HG02798 (cell line): ENCODE results near the gene ASCL5.

ENCODE experiments used
- ATAC-seq: cut with Tn5 transposase; IDR thresholded peaks from one replicate; pipeline ENCODE4 v1.9.1; 2021; ENCODE audit warnings: mild to moderate bottlenecking; ENCODE audit not compliant: unreplicated experiment, poor library complexity

The ASCL5 gene

DNA sequence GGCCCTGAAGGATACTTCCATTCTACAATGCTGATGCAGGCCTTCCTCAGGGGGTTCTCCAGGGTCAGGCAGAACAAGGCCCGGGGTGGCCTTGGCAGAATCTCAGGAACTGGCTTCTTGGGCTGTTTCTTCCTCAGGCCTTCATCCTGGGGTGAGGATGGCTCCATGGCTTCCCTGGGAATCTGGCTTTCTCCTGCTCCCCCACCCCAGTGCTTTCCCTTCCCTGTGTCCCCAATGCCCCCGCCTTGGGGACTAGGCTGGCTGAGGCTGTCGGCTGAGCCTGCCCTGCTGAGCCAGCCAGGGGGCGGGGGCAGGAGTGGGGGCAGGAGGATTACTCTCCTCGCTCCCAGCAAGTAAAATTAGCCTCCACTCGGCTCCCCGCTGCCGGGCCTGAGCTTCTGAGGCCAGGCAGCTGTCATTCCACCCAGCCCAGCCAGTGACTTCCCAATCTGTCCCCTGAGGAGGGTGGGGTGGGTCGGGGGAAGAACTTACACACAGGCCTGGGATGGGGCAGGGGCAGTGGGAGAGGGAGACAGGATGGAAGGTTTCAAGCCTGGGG, 14.7 kb downstream of the ASCL5 start, which contains the start of gene CACNA1S:
Gene CACNA1S, minus strand, starts transcription at position 254 of the 559 bp plus-strand sequence. Its CDS starts 87 bp downstream, at position 167.
- ATAC-seq: no peak

DNA sequence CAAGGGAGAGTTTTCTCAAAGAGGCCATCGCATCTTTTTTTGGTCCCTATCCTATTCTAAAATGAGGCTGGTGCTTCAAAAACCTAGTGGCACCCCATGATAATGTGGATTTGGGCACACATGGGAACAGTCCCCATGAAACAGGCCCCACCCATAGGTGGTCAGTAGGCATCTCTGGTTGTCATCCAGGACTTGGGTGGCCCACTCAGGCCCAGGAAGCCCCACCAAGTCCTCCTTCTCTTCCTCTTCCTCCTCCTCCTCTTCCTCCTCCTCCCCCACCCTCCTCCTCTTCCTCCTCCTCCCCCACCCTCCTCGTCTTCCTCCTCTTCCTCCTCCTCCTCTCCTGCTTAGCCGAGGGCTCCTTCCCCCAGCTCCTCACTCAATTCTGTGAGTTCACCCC, 15.3 kb downstream of the ASCL5 start:
- no peak for ATAC-seq

DNA sequence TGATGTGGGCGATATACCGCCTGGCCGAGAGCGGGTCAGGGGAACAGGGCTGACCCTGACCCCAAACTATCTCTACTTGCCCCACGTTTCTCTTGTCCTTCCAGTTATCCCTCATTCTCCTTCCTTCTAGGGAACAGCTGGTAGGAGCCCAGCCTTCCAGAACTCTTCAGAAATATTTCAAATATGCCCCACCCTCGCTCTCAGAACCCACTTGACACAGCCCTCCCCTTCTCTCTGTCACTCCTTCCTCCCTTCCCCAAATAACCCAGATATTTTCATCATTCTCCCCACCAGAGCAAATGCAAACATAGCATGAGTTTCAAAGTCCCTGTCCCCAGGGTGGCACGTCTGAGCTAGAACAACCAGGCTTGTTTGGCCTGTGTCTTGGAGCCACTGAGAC, 15.8 kb downstream of the ASCL5 start:
- no peak for ATAC-seq

DNA sequence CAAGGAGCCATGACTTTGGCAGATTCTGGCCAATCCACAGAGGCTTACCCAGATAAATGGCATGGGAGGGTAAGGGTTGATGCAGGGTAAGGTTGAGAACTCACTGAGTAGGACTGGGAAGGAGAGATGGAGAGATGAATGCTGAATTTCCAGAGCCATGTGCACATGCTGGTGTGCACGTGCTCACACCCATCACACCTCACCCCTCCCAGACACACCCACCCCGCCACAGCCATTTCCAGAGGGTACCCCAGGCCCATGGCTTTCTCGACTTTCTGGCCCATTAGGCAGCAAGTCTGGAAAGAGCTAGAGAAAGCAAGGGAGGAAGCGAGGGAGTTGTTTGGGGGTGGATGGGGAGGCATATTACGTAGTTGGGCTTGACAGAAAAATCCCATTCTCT, 16.4 kb downstream of the ASCL5 start:
- ATAC-seq: no peak

DNA sequence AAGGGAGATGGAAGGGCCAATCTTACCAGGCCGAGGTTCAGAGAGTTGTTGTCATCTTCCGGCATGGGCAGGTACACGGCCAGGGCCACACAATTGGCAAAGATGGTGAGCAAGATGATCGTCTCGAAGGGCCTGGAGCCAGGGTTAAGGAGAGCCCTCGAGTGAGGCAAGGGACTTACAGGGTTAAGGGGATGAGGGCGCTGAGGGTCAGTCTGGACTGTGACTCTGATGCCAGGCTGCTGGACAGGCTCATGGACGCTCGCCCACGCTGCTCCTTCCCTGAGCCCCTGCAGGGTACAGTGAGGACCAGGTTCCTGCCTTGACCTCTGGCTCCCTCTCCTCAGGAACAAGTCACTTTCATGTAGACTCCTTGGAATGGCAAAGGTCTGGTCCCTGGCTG, 16.8 kb downstream of the ASCL5 start:
- no peak for ATAC-seq

DNA sequence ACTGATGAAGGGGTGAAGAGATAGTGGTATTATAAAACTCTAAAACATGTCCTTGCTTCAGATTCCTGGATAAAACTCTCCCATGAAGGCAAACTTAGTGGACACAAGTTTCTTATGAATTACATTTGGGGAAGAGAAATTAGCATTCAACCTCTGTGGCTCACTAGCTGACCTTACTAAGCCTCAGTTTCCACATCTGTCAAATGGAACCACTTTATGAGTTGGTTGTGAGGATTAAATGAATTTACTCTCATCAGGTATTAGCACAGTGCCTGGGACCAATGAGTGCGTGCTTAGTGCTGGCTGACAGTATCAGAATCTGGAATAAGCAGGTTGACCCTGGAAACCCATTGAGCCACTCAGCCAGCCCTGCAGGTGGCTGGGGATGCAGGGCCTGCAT, 17.3 kb downstream of the ASCL5 start:
- ATAC-seq: no peak

DNA sequence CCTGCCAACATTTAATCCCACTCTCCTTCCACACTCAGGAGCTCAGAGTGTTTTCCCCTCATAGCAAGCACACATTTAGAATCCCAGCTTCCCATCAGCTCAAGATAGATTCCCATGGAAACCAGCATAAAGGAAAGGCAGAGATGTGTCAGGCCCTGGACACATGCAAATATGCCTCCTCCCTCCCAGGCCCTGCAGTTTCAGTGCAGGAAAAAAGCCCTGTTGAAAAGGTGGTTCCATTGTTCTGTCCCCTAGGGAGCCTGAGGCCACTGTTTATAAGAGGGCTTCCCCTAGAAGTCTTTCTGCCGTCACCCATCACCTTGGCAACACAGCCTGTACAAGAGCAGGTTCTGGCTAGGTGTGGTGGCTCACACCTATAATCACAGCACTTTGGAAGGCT, 18.4 kb downstream of the ASCL5 start:
- no peak for ATAC-seq

DNA sequence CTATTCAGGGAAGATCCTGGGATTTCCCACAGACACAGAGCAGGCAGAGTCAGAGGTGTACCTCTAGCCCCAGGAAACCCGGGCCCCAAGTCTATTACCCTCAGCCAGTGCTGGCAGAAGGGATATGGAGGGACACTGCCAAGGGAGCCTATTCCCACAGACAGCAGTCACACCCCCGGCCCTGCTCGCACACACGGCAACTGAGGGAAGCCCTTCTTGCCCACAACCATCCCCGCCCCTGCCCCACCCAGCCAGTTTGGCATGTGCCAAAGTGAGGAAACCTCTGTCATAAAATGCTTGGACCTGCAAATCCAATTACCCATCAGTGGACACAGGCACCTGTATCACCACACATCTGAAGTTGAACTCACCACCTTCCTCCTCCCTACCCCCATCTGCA, 21.3 kb downstream of the ASCL5 start:
- no peak for ATAC-seq

DNA sequence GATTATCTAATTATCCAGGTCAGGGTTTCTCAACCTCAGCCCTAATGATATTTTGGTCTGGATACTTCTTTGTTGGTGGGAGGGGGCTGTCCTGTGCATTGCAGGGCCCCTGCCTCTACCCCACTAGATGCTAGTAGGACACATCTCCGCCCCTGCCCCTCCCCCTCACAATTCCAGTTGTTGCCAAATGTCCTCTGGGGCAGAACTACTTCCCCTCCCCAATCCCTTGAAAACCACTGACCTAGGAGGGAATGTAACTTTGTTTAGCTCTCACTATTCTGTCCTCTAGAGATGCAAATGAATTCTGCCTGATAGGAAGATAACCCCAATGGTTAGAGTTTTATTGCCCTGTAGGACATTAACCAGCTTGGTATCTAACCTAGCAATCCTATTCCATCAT, 22.8 kb downstream of the ASCL5 start:
- no peak for ATAC-seq

DNA sequence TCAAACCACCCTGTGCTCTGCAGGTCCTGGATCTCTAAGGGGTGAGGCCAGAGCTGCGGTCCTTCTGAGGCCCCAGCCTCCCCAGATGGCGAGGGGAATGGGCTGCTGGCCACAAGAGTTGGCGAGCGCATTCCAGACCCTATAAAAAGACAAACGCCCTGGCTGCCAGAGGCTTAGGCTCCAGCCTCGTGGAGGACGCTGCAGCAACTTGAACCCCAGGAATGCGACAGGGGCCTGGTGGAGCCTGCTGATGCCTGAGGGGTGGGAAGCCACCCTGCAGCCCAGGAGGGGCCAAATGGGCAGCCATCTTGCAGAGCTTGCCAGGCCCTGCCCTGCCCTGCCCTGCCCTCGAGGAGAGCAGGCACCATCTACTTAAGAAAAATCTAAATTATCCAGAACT, 23.3 kb downstream of the ASCL5 start:
- no peak for ATAC-seq

DNA sequence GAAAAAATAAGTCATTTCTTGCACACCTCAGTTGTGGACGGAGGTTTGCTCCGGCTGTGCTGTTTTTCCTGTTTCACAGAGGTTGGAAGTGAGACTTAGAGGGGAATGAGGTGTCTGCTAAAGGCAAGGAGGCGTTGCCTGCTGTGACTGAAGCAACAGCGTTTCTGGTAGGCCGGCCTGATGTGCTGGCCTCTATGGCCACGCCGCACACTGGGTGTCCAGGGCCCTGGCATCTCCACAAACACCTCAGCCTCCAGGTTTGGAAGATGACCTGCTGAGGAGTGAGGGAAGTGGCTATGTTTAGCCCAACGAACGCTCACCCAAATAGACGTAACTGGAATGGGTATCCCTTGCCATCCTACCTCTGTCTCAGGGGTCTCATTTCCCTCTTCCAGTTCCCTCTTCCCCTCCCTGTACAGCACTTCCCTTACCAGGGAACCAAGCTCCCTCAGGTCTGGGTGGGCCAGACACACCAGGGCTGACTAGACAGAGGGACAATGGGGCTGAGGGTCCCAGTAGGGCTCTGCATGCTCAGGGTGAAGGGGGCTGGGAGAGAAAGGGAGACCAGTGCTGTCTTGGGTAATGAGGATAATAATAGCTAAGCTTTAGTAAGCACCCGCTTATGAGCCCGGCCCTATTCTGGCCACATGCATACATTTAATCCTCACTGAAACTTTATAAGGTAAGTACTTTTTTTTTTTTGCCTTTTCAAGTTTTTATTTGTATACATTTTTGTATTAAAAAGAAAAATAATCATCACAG, 26.6 kb downstream of the ASCL5 start:
- ATAC-seq: no peak

DNA sequence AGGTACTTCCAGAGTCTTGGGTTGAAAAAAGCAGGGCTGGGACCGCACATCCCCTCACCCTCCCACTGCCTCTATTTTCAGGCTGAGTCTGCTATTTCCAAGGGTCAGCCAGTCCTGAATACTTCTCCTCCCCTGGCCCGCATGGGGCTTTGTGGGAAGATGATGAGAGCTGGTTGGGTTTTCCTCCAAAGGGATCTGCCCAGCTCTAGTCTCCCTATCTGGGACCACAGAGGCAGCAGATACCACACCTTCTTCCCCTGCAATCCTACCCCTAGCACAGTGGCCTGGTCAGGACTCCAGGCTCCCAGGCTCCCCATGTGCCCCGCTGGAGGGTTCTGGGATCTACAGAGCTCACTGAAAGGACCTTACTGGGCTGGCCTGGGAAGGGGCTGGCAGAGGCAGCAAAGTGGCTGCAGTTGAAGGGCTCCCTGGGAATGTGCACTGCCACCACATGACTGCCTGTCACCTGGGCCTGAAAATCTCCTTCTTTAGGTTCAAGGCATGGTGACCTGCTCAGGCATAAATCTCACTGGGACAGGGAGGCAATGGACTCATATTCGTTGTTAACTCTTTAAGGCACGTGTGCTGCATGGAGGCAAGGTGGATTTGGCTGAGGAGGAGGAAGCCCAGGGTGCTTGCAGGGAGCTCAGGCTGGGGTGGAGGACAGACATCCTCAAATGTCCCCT, 27.8 kb downstream of the ASCL5 start:
- ATAC-seq: no peak

DNA sequence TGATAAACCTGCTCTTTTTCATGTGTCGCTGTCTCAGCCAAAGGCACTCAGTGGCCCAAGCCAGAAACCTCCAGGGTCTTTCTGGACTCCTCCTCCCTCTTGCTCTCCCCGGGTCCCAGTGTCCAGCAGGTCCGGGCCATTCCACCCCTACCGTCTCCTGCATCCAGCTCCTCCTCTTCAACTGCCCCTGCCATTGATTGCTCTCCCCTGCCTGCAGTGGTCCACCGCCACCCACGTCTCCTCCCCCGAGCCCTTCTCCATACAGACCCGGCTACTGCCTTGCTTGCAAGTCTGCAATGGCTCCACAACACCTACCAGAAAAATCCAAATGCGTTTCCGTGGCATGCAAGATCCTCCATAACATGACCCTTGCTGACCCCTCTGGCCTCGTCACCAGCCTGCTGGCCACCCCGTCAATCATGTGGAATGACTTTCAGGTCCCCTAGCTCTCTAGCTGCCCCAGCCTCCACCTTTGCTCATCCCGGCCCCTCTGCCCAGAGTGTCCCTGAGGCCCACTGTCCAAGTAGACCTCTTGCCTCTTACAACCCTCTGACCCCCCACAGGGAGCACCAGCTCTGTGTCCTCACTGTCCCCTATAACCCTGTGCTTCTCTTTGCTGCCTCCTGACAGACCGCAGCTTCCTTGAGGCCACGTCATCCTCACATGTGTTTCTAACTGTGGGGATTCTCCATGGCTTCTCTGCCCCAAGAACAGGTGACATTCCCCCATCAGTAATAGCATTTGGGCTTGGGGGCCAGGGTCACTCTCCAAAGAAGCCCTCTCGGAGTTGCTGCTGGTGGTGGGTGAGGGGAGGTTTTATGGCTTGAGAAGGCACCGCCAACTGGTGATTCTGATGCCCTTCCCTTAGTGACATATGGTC, 29.8 kb downstream of the ASCL5 start:
- ATAC-seq: no peak

DNA sequence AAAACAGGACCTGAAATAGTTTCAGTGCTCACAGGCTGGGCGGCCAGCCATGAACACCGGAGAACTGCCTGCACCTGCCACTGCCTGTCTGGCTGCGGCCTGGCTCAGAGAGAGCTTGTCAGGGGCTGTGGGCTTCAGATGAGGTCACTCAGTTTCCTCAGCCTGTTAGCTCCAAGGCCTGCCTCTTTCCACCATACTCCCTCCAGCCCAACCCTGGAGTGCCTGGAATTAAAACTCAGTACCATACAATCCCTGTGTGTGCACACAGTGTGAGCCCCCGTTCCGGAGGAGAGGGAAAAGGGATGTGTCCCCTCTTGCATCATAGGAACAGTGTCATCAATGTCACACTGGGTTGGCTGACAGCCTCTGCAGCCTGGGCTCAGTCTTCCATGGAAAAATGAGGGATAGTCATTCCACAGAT, 30.9 kb downstream of the ASCL5 start:
- no peak for ATAC-seq

DNA sequence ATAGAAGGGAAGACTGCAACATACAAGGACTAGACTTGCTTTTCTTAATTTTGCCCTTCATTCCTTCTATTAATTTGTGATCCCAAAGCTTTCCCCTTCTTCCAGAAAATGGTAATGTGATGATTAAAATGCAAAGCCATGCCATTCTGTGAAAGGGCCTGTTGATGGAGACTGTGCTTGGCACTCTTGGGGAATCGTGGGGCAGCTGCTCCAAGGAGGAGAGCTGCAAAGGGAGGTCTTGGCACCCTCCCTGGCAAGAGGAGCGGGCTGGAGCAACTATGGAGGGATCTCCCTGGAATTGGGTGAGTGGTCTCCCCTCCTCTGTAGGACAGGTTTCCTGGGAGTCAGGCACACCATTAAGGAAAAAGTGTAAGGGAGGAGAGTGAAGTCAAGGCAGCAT, 31.4 kb downstream of the ASCL5 start:
- ATAC-seq: no peak

DNA sequence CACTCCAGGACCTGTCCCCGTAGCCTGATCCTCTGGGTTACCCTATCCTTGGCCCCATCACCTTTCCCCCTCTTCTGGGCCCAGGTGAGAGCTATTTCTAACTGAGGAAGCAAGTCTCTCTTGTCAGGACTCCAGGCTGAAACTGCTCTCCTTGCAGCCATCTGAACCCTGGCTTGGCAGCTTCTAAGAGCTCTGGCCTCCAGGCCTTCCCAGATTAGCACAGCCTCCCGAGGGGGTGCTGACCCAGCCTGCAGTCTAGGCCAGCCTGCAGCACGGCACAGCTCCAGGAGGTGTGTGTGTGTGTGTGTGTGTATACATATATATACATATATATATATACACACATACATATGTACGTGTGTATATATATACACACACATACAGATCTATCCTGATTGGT, 32.2 kb downstream of the ASCL5 start:
- ATAC-seq: no peak

DNA sequence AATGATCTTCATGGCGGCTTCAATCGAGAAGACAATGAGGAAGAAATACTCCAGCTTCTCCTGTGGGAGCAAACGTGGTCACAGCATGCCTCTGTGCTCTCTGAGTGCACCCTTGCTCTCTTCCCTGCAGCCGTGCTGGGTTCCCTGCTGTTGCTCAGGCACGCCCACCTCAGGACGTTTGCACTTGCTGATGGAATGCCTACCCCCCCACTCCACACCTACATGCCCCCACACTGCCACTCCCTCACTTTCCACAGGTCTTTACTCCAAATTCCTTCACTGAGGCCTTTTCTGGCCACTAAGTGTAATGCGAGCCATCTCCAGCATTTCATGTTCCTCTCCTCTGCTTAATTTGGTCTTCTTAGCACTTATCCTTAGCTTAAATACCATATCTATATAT, 33.0 kb downstream of the ASCL5 start:
- no peak for ATAC-seq

DNA sequence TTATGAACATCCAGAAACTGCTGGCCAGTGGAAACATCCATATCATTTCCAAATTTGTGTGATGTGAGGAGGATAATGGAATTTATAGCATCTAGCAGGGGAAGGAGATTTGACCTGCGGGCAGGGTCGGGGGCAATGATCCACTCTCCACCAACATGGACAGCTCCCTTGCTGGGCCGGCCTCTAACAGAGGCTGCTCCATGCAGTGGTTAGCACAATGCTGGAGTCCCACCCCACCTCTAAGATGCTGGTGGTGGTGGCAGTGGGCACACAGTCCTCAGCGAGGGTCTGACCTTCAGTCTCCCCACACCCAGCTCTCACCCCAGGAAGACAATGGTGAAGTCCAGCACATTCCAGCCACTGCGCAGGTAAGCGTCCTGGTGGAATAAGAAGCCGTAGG, 33.4 kb downstream of the ASCL5 start:
- no peak for ATAC-seq

DNA sequence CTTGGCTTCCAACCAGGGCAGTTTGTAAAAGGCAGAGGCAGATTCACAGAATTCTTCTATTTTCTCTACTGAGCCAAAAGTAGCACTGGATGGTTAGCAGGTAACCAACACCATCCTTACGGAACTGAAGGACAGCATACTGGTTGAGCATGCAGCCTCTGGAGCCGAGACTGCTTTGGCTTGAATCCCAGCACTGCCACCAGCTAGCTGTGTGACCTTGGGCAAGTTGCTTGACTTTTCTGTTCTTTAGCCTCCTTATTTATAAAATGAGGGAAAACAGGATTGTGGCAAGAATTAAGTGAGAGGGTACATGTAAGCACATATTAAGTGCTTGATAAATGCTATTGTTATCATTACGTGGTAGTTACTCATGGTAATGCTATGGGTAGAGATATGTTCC, 34.2 kb downstream of the ASCL5 start:
- ATAC-seq: no peak

DNA sequence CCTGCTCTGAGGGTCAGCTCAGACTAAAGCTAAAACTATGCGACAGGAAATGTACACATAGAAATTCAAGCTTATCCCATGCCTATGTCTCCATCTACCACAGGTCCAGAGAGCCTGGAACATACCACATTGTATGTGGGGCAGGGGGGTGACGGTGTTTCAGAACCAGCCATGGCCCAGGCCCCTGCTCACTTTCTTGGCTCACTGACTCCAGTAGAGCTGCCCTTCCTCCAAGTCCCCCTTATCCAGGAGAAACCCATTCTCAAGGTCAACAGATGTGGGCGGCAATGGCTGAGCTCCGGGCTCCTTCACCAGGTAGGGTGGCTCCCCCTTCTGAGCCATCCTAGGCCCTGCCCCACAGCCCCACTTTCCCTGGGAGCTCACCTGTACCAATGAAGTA, 35.7 kb downstream of the ASCL5 start:
- ATAC-seq: no peak

DNA sequence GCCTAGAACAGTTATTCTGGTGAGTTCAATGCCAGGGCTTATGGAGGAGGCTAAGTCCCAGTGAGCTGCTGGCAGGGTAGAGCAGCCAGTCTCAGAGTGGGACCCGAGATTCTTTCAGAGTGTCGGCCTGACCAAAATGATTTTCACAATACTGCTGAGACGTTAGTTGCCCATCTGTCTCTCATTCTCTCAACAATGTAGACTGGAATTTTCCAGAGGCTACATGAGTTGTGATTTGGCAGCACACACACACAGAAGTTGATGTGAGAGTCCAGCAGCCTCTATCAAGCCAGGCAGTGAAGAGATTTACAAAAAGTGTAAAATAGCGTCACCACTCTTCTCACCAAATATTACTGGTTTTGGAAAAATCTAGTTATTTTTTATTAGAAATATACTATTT, 36.4 kb downstream of the ASCL5 start:
- ATAC-seq: no peak
